Activated CD4-positive, alpha-beta T cell treated with anti-CD3 and anti-CD28 coated beads, Interleukin-2, amount 50 U/mL, for 24 hours (primary cell): ENCODE results near the gene ARHGEF28.

ENCODE experiments used
- DNase-seq, 2 donors: peaks; one replicate each; pipeline ENCODE4 v3.0.0-alpha.2; 2020; ENCODE audit warnings: low read depth in 1 of 2, low spot score in 1 of 2

ARHGEF28 gene

GRCh38 chr5:73954381-73954780 lies 328.4 kb downstream of the ARHGEF28 start:
- DNase-seq = no peak

GRCh38 chr5:73955271-73955846 lies 329.4 kb downstream of the ARHGEF28 start:
- no peak for DNase-seq

- DNase-seq = no peak
These were observed 331.5 kb downstream of the ARHGEF28 start for GRCh38 chr5:73957397-73958001.

- DNase-seq = no peak
These were observed 332.0 kb downstream of the ARHGEF28 start for GRCh38 chr5:73958037-73958436.

- no peak for DNase-seq
These were observed 334.0 kb downstream of the ARHGEF28 start for GRCh38 chr5:73960023-73960422.

GRCh38 chr5:73960426-73960825 lies 334.4 kb downstream of the ARHGEF28 start:
- no peak for DNase-seq

GRCh38 chr5:73962801-73963425 lies 336.9 kb downstream of the ARHGEF28 start:
- no peak for DNase-seq

- no peak for DNase-seq
These were observed 338.4 kb downstream of the ARHGEF28 start for GRCh38 chr5:73964352-73964865.

GRCh38 chr5:73966451-73966850 lies 340.5 kb downstream of the ARHGEF28 start:
- no peak for DNase-seq

GRCh38 chr5:73967347-73967746 lies 341.4 kb downstream of the ARHGEF28 start:
- DNase-seq = no peak

GRCh38 chr5:73968246-73968645 lies 342.2 kb downstream of the ARHGEF28 start:
- no peak for DNase-seq

GRCh38 chr5:73968729-73969128 lies 342.7 kb downstream of the ARHGEF28 start:
- DNase-seq = no peak

- no peak for DNase-seq
These were observed 343.4 kb downstream of the ARHGEF28 start for GRCh38 chr5:73969195-73970036.

GRCh38 chr5:73971326-73971725 lies 345.3 kb downstream of the ARHGEF28 start:
- DNase-seq = no peak

- DNase-seq = no peak
These were observed 347.1 kb downstream of the ARHGEF28 start for GRCh38 chr5:73973135-73973534.

GRCh38 chr5:73974871-73975360 lies 348.9 kb downstream of the ARHGEF28 start:
- no peak for DNase-seq

- DNase-seq = no peak
These were observed 349.8 kb downstream of the ARHGEF28 start for GRCh38 chr5:73975845-73976244.

- no peak for DNase-seq
These were observed 351.1 kb downstream of the ARHGEF28 start for GRCh38 chr5:73977146-73977545.

- DNase-seq = no peak
These were observed 353.3 kb downstream of the ARHGEF28 start for GRCh38 chr5:73979321-73979720.

- DNase-seq = no peak
These were observed 355.7 kb downstream of the ARHGEF28 start for GRCh38 chr5:73981704-73982103.

- DNase-seq = no peak
These were observed 357.6 kb downstream of the ARHGEF28 start for GRCh38 chr5:73983644-73984043.
